Peyer's patch (tissue), 4 donors: ENCODE data around the gene CARF.

Experiments
- POLR2A ChIP-seq, 2 donors: fragments of 450-650 bp; IDR thresholded peaks; one replicate each; pipeline ENCODE4 v1.5.1; 2017; ENCODE audit warnings: antibody characterized with exemption in 2 of 2, mild to moderate bottlenecking in 2 of 2, moderate library complexity in 2 of 2
- TF ChIP-seq, protein P1 (sequence below), 6 experiments: fragments of 450-650 bp in 4 of 6; fragments of 200-600 bp in 2 of 6; sonication (generic) in 1 of 6; IDR thresholded peaks; one replicate each; pipeline ENCODE4 v1.5.1; 2017 to 2019; ENCODE audit warnings: antibody characterized with exemption in 6 of 6, mild to moderate bottlenecking in 3 of 6, moderate library complexity in 1 of 6

DNA sequence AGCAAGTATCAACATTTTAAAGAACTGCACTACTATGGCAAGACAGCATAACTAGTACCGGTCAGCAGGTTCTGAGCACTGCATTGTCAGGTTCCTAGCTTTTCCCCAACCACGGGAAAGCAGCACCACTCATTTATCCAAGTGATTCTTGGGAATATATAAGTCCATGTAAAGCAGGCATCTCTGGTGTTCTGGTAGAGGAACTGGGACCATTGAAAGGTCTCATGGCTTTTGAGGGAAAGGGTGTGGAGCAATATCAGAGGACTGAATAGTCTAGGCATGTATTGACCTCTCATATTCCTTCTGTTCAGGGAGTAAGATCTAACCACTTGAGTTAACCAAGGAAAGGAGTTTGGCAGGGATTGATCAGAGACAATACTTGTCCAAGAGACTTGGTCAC is 34.4 kb upstream of the CARF start:
- TF ChIP-seq, protein P1, sequence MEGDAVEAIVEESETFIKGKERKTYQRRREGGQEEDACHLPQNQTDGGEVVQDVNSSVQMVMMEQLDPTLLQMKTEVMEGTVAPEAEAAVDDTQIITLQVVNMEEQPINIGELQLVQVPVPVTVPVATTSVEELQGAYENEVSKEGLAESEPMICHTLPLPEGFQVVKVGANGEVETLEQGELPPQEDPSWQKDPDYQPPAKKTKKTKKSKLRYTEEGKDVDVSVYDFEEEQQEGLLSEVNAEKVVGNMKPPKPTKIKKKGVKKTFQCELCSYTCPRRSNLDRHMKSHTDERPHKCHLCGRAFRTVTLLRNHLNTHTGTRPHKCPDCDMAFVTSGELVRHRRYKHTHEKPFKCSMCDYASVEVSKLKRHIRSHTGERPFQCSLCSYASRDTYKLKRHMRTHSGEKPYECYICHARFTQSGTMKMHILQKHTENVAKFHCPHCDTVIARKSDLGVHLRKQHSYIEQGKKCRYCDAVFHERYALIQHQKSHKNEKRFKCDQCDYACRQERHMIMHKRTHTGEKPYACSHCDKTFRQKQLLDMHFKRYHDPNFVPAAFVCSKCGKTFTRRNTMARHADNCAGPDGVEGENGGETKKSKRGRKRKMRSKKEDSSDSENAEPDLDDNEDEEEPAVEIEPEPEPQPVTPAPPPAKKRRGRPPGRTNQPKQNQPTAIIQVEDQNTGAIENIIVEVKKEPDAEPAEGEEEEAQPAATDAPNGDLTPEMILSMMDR (IDR thresholded peaks at IDR 0.05) = no peak
- TF ChIP-seq POLR2A (IDR thresholded peaks at IDR 0.05) = no peak
